Stomach (tissue), 4 donors: ENCODE results near the gene CELF2.

ENCODE experiments used
- EP300 ChIP-seq: sonication (generic); formaldehyde crosslinking; IDR thresholded peaks from one replicate; pipeline ENCODE4 v1.6.1; 2017; ENCODE audit warnings: antibody characterized with exemption
- POLR2A ChIP-seq, 4 donors: fragments of 450-650 bp; IDR thresholded peaks; one replicate each; pipeline ENCODE4 v1.6.1; 2016; ENCODE audit warnings: antibody characterized with exemption in 4 of 4, control low read depth in 2 of 4, mild to moderate bottlenecking in 1 of 4, moderate library complexity in 1 of 4
- TF ChIP-seq, protein P1 (sequence below), 7 experiments: fragments of 450-650 bp in 4 of 7; fragments of 200-600 bp in 3 of 7; sonication (generic) in 3 of 7; IDR thresholded peaks; one replicate each; pipeline ENCODE4 v1.5.1; 2016 to 2019; ENCODE audit warnings: antibody characterized with exemption in 7 of 7, control low read depth in 2 of 7, mild to moderate bottlenecking in 1 of 7

DNA sequence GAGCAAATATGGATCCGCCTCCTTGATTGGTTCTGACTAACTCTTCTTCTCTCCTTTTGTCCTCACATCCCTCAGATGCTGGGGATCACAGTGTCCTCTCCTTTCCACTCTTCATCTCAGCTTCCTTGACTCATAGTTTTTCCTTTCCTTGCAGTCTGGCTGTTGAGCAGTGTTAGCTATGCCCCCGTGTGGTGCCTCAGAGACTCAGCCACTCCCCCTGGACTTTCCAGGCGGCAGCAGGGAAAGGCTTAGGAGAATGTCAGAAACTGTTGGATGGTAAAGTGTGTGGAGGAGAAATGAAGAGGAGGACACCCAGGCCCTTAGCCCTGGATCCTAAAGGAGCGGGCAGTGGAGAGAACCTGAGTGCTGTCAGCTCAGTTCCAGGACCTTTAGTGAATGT is 267.5 kb downstream of the CELF2 start:
- TF ChIP-seq, protein P1, sequence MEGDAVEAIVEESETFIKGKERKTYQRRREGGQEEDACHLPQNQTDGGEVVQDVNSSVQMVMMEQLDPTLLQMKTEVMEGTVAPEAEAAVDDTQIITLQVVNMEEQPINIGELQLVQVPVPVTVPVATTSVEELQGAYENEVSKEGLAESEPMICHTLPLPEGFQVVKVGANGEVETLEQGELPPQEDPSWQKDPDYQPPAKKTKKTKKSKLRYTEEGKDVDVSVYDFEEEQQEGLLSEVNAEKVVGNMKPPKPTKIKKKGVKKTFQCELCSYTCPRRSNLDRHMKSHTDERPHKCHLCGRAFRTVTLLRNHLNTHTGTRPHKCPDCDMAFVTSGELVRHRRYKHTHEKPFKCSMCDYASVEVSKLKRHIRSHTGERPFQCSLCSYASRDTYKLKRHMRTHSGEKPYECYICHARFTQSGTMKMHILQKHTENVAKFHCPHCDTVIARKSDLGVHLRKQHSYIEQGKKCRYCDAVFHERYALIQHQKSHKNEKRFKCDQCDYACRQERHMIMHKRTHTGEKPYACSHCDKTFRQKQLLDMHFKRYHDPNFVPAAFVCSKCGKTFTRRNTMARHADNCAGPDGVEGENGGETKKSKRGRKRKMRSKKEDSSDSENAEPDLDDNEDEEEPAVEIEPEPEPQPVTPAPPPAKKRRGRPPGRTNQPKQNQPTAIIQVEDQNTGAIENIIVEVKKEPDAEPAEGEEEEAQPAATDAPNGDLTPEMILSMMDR (IDR thresholded peaks at IDR 0.05), result no peak
- TF ChIP-seq EP300, result no peak
- TF ChIP-seq POLR2A (IDR thresholded peaks at IDR 0.05), result no peak
